GM18502 (cell line): ENCODE data around the gene SLC16A3.

Source experiments
- ATAC-seq: cut with Tn5 transposase; IDR thresholded peaks from one replicate; pipeline ENCODE4 v1.9.1; 2021; ENCODE audit warnings: mild to moderate bottlenecking; ENCODE audit not compliant: unreplicated experiment, poor library complexity

SLC16A3 gene

DNA sequence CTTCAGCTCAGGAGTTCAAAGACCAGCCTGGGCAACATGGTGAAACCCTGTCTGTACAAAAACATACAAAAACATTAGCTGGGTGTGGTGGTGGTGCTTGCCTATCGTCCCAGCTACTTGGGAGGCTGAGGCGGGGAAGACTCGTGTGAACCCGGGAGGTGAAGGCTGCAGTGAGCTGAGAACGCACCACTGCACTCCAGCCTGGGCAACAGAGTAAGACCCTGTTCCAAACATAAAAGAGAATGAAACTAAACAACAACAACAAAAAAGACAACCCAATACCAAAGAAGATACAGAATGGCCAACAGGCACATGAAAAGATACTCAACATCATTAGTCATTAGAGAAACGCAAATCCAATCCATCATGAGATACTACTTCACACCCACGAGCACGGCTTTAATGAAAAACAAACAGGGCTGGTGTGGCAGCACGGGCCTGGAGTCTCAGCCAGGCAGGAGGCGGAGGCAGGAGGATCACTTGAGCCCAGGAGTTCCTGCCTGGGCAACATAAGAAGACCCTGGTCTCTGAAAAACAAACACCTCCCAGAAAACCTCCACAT, 7.4 kb upstream of the SLC16A3 start:
- no peak for ATAC-seq

DNA sequence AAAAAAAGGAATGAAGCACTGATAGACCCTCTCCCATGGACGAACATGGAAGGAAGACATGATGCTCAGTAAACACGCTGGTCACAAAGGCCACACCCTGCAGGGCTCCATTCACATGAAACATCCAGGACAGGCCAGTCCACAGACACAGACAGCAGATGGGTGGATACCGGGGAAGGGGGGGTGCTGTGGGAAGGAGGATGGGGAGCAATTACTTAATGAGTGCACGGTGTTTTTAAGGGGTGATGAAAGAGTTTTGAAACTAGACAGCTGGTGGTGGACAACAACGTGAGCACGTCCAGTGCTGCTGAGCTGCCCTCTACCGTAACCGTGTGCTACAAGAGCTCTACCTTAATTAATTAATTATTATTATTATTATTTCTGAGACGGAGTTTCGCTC, 6.0 kb upstream of the SLC16A3 start:
- no peak for ATAC-seq

DNA sequence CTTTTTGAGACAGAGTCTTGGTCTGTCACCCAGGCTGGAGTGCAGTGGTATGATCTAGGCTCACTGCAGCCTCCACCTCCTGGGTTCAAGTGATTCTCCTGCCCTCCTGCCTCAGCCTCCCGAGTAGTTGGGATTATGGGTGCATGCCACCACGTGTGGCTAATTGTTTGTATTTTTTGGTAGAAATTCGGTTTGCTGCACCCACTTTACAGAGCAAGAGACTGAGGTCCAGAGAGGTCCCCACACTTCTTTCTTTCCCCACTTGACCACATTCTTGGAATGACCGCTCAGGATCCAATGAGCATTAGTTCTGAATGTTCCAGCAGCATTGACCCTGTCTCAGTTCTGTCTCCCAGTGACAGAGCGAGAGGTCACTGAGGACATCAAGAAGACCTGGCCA, 5.3 kb upstream of the SLC16A3 start:
- ATAC-seq = no peak

DNA sequence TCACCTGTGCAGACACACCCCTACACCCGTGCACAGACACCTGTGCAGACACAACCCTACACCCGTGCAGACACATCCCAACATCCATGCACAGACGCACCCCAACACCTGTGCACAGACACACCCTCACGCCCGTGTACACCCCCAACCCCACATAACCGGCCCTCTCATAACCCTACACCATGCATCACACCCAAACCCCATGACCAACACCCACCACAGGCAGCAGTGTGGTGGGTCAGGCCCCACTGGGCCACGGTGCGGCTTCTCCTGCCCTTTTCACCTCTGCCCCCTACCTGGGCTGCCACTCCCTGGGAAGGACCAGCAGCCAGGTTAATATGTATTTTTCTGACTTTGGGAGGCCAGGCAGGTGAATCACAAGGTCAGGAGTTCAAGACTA, 4.2 kb upstream of the SLC16A3 start:
- no peak for ATAC-seq

DNA sequence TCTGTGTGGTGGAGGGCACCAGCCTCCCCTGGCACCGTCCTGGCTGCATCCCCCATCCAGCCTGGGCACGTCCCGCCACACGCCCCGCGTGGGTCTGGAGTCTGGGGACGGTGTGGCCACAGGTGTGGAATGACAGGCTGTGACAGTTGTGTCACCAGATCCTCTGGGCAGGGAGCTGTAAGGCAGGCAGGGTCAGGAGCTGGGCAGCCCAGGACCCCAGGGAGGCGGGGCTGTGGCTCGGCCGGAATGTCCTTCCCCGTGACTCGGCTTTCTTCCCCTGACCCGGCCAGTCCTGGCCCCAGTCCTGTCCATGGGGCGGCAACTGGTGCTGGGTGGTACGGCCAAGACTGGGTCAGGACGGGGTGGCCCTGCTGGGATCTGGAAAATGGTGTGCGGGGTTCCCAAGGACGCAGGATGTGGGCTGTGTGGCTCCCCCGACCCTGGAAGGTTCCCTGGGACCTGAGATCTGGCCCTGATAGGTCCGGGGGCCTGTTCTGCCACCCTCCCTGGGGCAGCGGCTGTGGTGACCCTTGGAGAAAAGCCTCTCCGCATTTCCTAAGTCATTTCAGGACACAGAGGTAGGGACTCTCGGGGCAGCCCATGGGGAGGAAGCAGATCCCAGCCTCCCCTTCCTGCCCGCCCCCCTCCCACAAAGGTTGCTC, 3.3 kb upstream of the SLC16A3 start:
- no peak for ATAC-seq

DNA sequence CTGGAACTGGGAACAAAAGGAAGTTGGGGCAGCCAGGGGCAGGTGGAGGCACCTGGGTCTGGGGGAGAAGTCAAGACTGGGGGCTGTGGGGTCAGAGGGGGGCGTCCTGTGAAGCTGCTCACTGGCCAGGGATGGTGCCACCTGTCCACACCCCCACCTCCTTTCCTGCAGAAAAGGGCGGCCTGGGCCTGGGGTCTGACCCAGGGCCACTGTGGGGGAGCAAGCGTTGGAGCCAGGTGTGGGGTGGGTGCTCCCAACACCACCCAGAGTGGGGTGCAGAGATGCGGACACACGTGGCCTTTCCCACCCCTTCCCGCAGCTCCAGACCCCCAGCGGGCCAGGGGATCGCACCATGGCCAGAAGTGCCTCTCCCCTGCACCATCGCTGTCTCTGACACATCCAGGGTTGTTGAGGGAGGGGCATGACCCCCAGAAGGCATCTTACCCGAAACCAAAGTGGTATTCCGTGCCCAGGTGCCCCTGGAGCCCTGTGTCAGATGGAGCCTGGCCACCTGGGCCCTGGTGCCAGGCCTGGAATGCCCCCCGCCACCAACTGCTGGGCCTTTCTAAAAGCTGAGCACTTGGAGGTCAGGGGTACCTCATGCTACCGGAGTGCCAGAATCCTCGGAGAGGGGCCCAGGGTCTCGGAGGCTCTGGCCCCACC, 2.6 kb upstream of the SLC16A3 start:
- ATAC-seq = no peak

GRCh38 chr17:82226809-82227628, 1.8 kb upstream of the SLC16A3 start:
- ATAC-seq = no peak

DNA sequence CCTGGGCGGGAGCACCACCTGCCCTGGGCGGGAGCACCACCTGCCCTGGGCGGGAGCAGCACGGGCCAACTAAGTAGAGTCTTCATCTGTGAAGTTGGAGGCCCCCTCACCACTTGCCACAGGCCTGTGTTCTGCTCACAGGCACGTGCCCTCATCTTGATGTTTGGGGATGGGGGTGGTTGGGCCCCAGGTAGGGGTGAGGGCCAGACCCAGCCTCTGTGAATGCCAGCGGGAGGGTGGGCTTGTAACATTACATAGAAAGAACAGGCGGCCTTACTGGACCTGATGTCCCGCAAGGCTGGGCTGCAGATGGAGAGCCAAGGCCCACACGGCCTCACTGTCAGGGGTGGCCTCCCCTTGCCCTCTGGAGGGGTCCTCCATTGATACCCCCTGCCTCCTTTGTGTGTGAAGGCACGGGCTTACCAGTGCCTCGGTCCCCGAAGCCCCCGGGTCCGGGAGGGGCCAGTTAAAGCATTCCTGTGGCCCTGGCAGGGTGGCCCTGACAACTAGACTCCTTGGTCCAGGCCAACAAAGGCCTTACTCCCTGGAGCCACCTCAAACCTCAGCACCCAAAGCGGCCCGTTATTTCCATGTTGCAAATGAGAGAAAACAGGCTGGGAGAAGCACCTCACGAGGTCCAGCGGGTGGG, 1.1 kb upstream of the SLC16A3 start:
- peak; percentile 3 for ATAC-seq

GRCh38 chr17:82228278-82228841, 482 bp upstream of the SLC16A3 start:
- ATAC-seq = peak; percentile 33

GRCh38 chr17:82229698-82230608, 1.1 kb downstream of the SLC16A3 start:
- ATAC-seq = no peak

DNA sequence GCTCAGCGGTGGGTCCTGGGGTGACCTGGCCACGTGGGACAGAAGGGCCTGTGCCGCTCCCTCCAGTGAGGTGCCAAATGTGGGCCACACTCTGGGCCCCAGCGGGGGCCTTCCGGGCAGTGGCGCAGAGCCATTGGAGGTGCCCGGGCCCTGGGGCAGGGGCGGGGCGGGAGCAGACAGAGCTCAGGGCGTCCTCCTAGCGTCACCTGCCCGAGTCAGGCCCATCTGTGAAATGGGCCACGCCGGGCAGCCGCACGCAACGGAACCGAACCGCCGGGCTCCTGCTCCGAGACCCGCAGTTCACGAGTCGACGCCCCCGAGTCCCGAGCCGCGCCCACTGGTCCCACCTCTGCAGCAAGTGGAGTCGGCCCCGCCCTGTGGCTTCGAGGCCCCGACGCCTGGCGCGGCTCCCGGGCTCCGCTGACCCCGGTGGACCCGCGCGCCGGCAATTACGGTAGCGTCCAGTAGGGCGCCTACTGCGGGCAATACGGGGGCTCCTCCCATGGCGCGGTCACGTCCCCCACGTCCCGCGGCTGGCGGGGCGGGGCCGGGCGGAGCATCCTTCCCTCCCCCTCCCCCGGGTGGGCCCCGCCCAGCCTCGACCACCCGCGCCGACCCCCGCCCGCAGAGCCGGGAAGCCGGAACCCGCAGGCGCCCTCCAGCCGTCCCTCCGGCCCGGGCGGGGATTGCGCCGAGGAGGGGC, 1.9 kb downstream of the SLC16A3 start:
- ATAC-seq = peak; percentile 44

DNA sequence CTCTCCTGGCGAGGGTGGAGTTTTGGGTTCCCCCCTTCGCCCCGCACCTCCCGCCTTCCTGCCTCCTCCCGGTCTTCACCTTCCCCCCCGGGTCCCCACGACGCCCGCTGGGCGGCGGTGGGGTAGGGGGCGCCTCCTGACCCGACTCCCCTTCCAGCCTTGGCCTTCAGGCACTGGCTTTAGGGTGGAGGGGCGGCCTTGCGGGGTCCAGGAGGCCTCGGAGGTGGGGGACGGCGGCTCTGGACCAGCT, 2.4 kb downstream of the SLC16A3 start:
- ATAC-seq = no peak

DNA sequence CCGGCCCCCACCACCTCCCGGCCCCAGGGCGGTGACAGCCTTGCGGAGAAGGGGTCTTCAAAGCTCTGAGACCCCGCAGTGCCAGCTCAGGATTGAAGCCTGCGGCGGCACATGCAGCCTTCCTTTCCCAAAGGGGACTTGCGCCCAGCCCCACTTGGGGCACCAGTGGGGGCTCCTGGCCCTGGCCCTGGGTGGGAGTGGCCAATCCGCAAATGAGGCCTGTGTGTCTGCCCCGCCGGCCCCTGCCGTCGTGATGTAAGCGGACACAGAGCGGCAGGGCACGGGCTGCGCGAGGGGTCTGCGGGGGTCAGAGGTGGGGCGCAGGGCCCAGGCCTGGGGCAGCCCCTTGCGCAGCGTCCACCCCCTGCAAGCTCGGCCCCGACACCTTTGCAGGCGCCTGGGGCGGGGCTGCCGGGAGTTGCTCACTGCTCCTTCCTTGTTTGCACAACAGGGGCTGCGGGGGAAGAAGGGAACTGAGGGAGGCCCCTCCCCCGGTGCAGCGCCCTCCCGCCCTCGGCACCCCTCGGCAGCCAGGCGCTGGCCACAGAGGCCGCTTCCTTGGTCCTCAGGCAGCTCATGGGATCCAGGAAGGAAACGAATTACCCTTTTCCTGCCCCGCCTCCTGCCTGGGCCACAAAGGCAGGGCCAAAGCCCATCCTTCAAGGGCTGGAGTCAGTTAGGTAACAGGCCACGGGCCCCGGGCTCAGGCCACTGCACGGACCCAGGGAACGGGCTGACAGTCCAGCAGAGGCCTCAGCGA, 2.9 kb downstream of the SLC16A3 start:
- no peak for ATAC-seq

DNA sequence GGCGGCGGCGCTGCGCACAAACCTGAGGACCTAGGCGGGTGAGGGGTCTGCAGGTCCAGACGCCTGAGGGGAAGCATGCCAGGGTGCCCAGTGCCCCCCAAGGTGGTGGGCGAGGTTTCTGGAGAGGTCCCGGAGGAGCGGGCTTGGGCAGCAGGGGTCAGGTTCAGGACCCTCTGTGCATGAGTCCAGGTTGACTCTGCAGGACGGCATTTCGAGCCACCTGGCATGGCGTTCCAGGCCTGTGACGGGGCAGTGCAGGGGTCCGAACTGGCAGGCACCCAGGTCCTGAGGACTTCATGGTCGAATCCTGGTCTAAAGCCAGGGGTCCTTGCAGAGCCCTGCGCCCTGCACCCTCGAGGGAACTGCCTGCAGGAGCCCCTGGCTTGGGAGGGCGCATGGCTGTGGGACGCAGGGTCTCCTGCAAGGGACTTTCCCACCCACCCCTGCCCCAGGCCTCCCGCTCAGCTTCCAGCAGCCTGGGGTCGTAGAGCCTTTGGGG, 3.5 kb downstream of the SLC16A3 start:
- ATAC-seq = no peak

DNA sequence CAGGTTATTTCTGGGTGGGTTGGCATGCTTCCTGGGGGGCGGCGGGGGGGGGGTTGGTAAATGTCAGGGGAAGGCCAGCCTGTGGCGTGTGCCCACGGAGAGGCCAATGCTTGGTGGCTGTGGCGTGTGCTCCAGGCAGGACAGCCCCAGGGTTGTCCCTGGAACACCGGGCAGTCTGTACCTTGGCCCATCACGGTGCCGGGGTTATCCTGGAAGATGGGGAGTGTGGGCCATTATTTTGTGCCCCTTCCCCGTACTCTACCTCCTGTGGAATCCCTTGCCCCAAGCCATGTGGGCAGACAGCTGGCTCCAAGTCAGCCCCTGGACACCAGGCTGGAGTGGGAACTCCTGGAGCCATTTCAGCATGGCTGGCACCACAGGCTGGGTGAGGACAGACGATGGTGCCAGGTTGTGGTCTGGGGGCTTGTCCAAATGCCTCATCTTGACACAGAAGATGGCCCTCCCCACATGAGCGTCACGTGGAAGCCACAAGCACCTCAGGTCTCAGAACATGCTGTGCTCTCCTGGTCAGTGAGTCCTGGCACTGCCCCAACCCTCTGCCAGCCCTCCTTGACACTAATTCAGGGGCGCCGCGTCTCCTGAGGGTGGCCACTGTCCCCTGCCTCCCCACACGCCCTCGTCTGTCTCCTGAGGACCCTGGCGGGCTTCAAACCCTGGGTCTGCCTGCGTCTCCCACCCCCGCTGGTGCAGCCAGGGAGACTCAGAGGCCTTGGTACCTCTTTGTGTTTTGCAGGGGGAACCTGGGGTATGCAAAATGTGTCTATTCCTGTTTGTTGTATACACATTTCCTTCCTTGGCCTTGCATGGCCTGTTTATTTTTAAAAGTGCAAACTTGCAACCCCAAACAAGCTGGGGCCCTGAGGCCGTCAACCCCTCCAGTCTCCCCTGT, 4.3 kb downstream of the SLC16A3 start:
- no peak for ATAC-seq

DNA sequence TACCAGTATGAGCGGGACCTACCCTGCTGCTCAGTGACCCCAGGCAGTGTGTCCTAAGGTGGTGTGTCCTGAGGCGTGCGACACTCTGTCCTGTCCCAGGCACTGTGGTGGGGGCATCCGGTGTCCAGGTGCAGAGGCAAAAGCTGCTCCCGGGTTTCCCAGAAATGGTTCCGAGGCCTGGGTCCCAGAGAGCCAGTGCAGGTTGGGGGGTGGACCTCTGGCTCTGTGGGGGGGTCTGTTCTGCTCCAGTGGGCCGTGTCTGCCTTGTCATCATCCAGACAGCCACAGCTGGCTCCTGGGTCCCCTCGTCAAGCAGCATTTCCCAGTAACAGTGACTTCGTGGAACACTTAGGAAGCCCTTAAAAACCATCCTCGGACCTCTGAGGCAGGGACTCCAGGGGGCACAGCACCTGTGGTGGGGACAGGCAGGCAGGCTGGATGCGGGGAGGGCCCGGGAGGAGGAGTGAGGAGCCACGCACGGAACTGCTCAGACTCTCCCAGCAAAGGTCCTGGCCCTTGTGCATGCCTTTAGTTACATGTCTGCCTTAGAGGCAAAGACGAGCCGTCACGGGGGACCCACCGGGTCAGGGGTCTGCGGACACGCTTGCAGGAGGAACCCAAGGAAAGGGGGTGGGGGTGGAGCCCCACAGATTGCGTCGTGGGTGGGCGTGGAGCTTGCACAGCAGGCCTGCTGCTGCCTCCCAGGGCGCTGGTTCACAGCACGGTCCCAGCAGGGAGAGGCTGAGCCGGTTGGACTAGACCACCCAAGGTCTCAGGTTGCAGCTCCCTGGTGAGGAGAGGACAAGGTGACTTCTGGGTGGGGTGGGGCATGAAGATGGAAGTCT, 5.6 kb downstream of the SLC16A3 start:
- ATAC-seq = no peak
